DOHH2 (cell line): ENCODE data around the gene LGR5.

ENCODE experiments used
- H3F3A ChIP-seq: fragments of 200-600 bp; sonication (generic), shearing (Covaris generic); 2 replicates; pipeline ENCODE4 v1.6.0; 2016; ENCODE audit warnings: antibody characterized with exemption, mild to moderate bottlenecking; ENCODE audit not compliant: control insufficient read depth, insufficient read depth
- H3K27ac ChIP-seq: fragments of 200-600 bp; sonication (generic); 2 replicates; pipeline ENCODE4 v1.5.1; 2014; ENCODE audit warnings: low read depth, mild to moderate bottlenecking, low read length, moderate library complexity
- H3K27me3 ChIP-seq: fragments of 200-600 bp; sonication (generic); 2 replicates; pipeline ENCODE4 v1.6.1; 2014; ENCODE audit warnings: mild to moderate bottlenecking, low read length, mixed read lengths; ENCODE audit not compliant: control insufficient read depth
- H3K36me3 ChIP-seq: fragments of 200-600 bp; sonication (generic); 2 replicates; pipeline ENCODE4 v1.6.1; 2014; ENCODE audit warnings: mild to moderate bottlenecking, low read length, moderate library complexity, mixed read lengths; ENCODE audit not compliant: control insufficient read depth
- H3K4me1 ChIP-seq: fragments of 200-600 bp; sonication (generic); 2 replicates; pipeline ENCODE4 v1.6.1; 2014; ENCODE audit warnings: mild to moderate bottlenecking, low read length, mixed read lengths; ENCODE audit not compliant: control insufficient read depth
- H3K4me2 ChIP-seq: fragments of 200-600 bp; sonication (generic); 2 replicates; pipeline ENCODE4 v1.6.0; 2014; ENCODE audit warnings: mild to moderate bottlenecking, low read length, moderate library complexity
- H3K4me3 ChIP-seq: fragments of 200-600 bp; sonication (generic); 2 replicates; pipeline ENCODE4 v1.5.1; 2014; ENCODE audit warnings: mild to moderate bottlenecking, low read length, mixed read lengths
- H3K79me2 ChIP-seq: fragments of 200-600 bp; sonication (generic); 2 replicates; pipeline ENCODE4 v1.6.1; 2014; ENCODE audit warnings: mild to moderate bottlenecking, low read length, mixed read lengths; ENCODE audit not compliant: control insufficient read depth
- H3K9me2 ChIP-seq: fragments of 200-600 bp; sonication (generic); replicated peaks from 2 replicates; pipeline ENCODE4 v1.6.1; 2014; ENCODE audit warnings: mild to moderate bottlenecking, low read length, mixed read lengths; ENCODE audit not compliant: control insufficient read depth
- H3K9me3 ChIP-seq: fragments of 200-600 bp; sonication (generic); 2 replicates; pipeline ENCODE4 v1.6.1; 2014; ENCODE audit warnings: antibody characterized with exemption, low read length, mixed read lengths; ENCODE audit not compliant: control insufficient read depth, insufficient read depth
- H4K20me1 ChIP-seq: fragments of 200-600 bp; sonication (generic); 2 replicates; pipeline ENCODE4 v1.6.0; 2014; ENCODE audit warnings: low read depth, mild to moderate bottlenecking, antibody characterized with exemption, low read length, moderate library complexity; ENCODE audit not compliant: control insufficient read depth, insufficient read depth
- EZH2phosphoT487 ChIP-seq: fragments of 200-600 bp; sonication (generic); IDR thresholded peaks from 2 replicates; pipeline ENCODE4 v1.6.1; 2017; ENCODE audit warnings: borderline replicate concordance, mild to moderate bottlenecking, antibody characterized with exemption, low read length, moderate library complexity, mixed read lengths
- TF ChIP-seq, protein P1 (sequence below): fragments of 200-600 bp; sonication (generic); IDR thresholded peaks from one replicate; pipeline ENCODE4 v1.5.1; 2014; ENCODE audit warnings: antibody characterized with exemption, mild to moderate bottlenecking, low read depth, low read length; ENCODE audit not compliant: poor library complexity, severe bottlenecking

LGR5 gene

DNA sequence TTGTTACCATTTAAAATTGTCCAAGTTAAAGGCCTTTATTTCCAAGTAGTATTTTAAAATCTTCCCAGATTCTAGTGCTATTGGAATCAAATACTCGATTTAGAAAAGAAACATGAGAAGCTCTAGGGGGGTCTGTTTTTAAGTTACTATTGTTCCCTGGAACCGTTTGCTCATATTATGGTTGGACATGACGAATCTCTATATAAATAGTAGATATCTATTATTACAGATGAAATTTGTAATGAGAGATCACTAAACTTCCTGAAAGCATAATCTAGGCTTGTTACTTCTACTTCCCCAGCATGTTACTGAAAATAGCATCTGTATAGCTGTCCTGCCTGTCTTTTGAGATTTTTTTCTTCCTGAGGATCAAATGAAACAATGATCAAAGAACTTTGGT lies 70.1 kb downstream of the LGR5 start:
- Histone ChIP-seq H3K36me3 (no peaks in the 10 kb centered on the region), H3K79me2 (no peaks in the 10 kb centered on the region), H3K9me3 (no peaks in the 10 kb centered on the region), H3K4me1 (no peaks in the 10 kb centered on the region), H3K27me3 (no peaks in the 10 kb centered on the region), H3K9me2 (no peaks in the 10 kb centered on the region), H3K4me2 (no peak overlapping the region), H3K4me3 (no peak overlapping the region), H4K20me1 (no peaks in the 10 kb centered on the region), H3F3A (no peaks in the 10 kb centered on the region), H3K27ac (no peak overlapping the region)
- no peak for TF ChIP-seq EZH2phosphoT487
- TF ChIP-seq, protein P1, sequence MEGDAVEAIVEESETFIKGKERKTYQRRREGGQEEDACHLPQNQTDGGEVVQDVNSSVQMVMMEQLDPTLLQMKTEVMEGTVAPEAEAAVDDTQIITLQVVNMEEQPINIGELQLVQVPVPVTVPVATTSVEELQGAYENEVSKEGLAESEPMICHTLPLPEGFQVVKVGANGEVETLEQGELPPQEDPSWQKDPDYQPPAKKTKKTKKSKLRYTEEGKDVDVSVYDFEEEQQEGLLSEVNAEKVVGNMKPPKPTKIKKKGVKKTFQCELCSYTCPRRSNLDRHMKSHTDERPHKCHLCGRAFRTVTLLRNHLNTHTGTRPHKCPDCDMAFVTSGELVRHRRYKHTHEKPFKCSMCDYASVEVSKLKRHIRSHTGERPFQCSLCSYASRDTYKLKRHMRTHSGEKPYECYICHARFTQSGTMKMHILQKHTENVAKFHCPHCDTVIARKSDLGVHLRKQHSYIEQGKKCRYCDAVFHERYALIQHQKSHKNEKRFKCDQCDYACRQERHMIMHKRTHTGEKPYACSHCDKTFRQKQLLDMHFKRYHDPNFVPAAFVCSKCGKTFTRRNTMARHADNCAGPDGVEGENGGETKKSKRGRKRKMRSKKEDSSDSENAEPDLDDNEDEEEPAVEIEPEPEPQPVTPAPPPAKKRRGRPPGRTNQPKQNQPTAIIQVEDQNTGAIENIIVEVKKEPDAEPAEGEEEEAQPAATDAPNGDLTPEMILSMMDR = no peak

DNA sequence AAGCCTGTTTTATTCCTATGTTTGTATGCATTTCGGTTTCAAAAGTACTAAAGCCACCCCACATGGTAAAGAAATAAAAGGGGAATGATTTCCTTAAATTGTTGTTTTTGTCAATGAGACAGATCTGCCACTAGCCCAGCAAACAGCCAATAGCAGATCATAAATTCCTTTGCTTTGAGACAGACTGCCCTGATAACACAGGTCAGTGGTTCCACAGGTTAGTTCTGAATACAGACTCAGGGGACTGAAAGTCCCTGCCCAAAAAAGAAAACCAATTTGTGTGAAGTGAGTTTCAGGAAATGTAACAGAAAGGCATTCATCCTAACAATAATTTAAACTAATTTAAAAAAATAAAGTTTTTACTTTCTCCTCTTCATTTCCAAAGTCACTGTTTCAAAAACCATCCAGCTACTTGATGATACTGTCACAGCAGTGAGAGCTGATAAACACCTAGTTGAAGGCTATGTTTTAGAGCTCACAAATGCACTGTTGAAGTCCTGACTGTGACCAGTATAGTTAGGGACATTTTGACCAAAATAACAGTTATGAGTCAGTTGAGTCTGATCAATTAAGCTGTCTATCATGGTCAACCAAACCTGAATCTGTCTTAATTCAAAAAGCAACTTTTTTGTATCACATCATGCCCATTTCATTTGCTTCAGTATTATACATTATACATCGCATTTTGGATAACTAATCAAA lies 77.7 kb downstream of the LGR5 start:
- Histone ChIP-seq H3K27ac (no peak overlapping the region), H3K9me3 (no peaks in the 10 kb centered on the region), H3K9me2 (no peaks in the 10 kb centered on the region), H4K20me1 (no peaks in the 10 kb centered on the region), H3K4me3 (no peak overlapping the region), H3F3A (no peaks in the 10 kb centered on the region), H3K36me3 (no peaks in the 10 kb centered on the region), H3K27me3 (peaks cover 6% of the 10 kb centered on the region; the same call in 1 of the 2 replicates), H3K4me1 (no peaks in the 10 kb centered on the region), H3K4me2 (no peak overlapping the region), H3K79me2 (no peaks in the 10 kb centered on the region)
- TF ChIP-seq EZH2phosphoT487 = no peak
- TF ChIP-seq, protein P1 = no peak

DNA sequence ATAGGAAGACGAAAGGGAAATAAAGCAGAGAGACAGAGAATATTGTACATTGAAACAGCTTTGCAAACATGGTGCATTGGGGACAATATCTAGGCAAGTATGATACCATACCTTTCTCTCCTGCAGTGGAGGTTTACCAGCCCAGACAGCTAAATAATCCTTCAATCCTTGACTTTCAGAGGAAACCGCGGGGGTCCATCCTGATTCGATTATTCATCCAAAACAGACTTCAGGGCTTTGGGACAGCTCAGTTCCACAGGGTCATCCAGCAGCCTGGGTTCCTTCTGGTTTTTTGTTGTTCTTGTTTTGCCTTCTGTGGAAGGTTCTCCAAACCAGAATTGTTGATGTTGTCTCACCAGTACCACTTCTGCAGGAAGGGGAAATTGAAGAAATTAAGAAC lies 81.5 kb downstream of the LGR5 start:
- Histone ChIP-seq H4K20me1 (no peaks in the 10 kb centered on the region), H3K27ac (no peak overlapping the region), H3K27me3 (peaks cover 9% of the 10 kb centered on the region; the same call in 1 of the 2 replicates), H3K4me1 (no peaks in the 10 kb centered on the region), H3K36me3 (no peaks in the 10 kb centered on the region), H3K79me2 (no peaks in the 10 kb centered on the region), H3K9me3 (no peaks in the 10 kb centered on the region), H3F3A (no peaks in the 10 kb centered on the region), H3K4me3 (no peak overlapping the region), H3K4me2 (no peak overlapping the region), H3K9me2 (no peaks in the 10 kb centered on the region)
- TF ChIP-seq, protein P1 = no peak
- no peak for TF ChIP-seq EZH2phosphoT487
